ENCODE results near the gene KCTD5. TPM values are rescaled to one million over a fixed set of nuclear protein-coding genes. Genes with fewer than 3 reads are reported as not detected.
"Not testable (repeated sequence)": the region's sequence is repeated elsewhere in the genome, so short reads cannot be mapped to it uniquely, and the experiment has no call there.

The KCTD5 gene, protein sequence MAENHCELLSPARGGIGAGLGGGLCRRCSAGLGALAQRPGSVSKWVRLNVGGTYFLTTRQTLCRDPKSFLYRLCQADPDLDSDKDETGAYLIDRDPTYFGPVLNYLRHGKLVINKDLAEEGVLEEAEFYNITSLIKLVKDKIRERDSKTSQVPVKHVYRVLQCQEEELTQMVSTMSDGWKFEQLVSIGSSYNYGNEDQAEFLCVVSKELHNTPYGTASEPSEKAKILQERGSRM
- total RNA-seq: 10 to 100 TPM; 27.8 to 46.9 TPM

- Mint-ChIP-seq H3K27ac (peak within 1 kb of the TSS; percentile 94 to 99), H3K9me3 (no peaks in the 10 kb centered on the region), H3K36me3 (peaks cover 5% of the 10 kb centered on the region in 2 donors)
- ATAC-seq (peak; percentile 84 to 95), DNase-seq (ENCODE audit: low spot score in 2 of 2) (peak; percentile 96 to 97)
These were observed at the start of gene KCTD5 for GRCh38 chr16:2682209-2683021. TSS of gene KCTD5 (plus strand) at chr16:2682523. CDS start at chr16:2682549, 26 bp downstream.

GRCh38 chr16:2639071-2639721, 43.1 kb upstream of the KCTD5 start:
- H3K36me3 Mint-ChIP-seq, H3K27ac Mint-ChIP-seq, H3K9me3 Mint-ChIP-seq: not testable (repeated sequence)
- peak in 1 of 2 donors; percentile 61 for DNase-seq (ENCODE audit: low spot score in 2 of 2)
- ATAC-seq: peak; percentile 91 to 94

- not testable (repeated sequence) for ATAC-seq; H3K9me3 Mint-ChIP-seq; H3K27ac Mint-ChIP-seq; DNase-seq (ENCODE audit: low spot score in 2 of 2); H3K36me3 Mint-ChIP-seq
These were observed 42.6 kb upstream of the KCTD5 start for GRCh38 chr16:2639722-2640072.

DNA sequence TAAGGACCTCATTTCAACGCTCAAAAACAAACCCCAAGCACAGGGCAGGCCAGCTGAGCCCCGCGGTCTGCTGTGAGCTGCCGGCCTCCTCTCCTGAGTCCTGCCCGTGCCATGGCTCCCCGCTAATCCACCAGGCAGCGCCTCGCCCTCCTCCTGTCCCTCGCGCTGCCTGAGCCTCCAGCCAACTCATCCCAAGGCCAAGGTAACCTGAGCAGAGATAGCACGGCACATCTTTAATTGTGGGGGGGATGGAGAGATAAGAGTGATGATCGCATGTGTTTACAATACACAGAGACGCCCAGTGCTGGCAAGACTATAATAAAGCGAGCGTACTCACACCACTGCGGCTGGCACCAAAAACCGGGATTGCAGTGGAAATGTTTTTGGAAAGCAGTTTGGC, 39.8 kb upstream of the KCTD5 start:
- DNase-seq (ENCODE audit: low spot score in 2 of 2); ATAC-seq; H3K9me3 Mint-ChIP-seq; H3K27ac Mint-ChIP-seq; H3K36me3 Mint-ChIP-seq: not testable (repeated sequence)

- not testable (repeated sequence) for H3K36me3 Mint-ChIP-seq; H3K27ac Mint-ChIP-seq; DNase-seq (ENCODE audit: low spot score in 2 of 2); H3K9me3 Mint-ChIP-seq
- peak; percentile 47 to 79 for ATAC-seq
These were observed 37.4 kb upstream of the KCTD5 start for GRCh38 chr16:2644754-2645453.

GRCh38 chr16:2651268-2651871, 31.0 kb upstream of the KCTD5 start:
- not testable (repeated sequence) for H3K27ac Mint-ChIP-seq; ATAC-seq; H3K36me3 Mint-ChIP-seq; H3K9me3 Mint-ChIP-seq; DNase-seq (ENCODE audit: low spot score in 2 of 2)

DNA sequence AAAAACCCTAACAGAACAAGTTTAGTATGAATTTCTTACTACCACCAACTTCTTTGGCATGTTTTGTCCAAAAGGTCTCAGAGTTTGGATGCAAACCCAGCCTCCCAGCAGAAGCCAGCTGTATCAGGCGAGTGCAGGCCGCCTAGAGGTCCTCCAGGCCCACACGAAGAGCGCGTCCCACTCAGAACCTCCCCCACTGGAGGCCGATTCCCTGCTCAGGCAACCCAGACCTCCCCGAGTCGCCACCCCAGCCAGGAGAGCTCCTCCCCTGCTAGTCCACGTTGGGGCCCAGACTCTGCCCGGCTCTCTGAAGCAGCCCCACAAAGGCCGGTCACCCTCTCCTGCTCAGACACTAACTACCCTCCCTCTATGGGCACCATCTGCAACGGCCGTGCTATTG, 28.4 kb upstream of the KCTD5 start:
- ATAC-seq; DNase-seq (ENCODE audit: low spot score in 2 of 2); H3K36me3 Mint-ChIP-seq; H3K9me3 Mint-ChIP-seq; H3K27ac Mint-ChIP-seq: not testable (repeated sequence)

DNA sequence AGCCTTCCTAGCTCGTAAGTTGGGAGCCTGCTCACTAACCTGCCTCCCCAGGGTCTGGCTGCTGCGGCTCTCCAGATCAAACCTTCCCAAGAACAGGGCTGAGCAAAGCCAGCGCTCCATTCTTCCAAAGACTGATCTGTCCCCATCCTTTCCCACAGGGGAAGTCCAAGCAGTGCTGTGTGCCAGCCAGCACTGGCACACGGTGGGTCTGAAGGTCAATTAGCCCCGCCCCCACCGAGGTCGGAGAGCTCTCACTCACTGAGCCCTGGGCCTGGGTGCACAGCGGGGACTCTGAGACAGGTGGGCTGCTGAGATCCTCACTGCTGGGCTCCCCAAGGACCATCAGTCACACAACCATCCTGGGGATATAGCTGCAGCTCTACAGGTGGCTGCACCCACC, 27.4 kb upstream of the KCTD5 start:
- DNase-seq (ENCODE audit: low spot score in 2 of 2); H3K9me3 Mint-ChIP-seq; H3K27ac Mint-ChIP-seq; ATAC-seq; H3K36me3 Mint-ChIP-seq: not testable (repeated sequence)

DNA sequence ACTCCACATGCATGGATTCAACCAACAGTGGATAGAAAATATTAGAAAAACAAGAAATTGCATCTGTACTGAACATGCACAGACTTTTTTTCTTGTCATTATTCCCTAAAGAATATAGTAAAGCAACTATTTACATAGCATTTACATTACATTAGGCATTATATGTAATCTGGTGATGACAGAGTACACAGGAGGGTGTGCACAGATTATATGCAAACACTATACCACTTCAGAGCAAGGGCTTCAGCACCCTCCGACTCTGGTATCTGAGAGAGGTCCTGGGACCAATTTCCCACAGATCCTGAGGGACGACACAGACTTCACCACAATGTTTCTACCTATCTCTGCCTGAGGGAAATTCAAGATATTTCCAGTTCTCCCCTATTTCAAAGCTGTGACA, 25.3 kb upstream of the KCTD5 start:
- Mint-ChIP-seq H3K9me3 (no peaks in the 10 kb centered on the region), H3K36me3 (no peaks in the 10 kb centered on the region), H3K27ac (no peak overlapping the region)
- no peak for ATAC-seq
- no peak for DNase-seq (ENCODE audit: low spot score in 2 of 2)

GRCh38 chr16:2657803-2658202, 24.5 kb upstream of the KCTD5 start:
- not testable (repeated sequence) for H3K27ac Mint-ChIP-seq; H3K9me3 Mint-ChIP-seq; DNase-seq (ENCODE audit: low spot score in 2 of 2); H3K36me3 Mint-ChIP-seq; ATAC-seq

DNA sequence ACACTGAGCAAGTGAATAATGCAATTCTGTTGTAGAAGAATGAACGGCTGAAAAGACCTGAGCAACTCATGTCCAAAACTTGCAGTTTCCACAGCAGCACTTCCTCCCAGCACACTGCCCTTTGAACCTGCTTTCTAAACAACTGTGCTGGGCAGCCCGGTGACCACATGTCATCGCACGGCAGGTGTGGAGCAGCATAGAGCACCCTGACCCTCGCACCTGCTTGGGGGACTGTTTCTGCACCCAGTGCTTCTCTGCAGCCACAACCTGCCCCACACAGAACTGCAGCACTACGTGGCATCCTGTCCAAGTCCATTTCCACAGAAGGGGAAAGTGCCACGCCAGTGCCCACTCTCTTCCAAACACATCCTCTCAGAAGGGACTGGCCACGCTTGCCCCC, 22.8 kb upstream of the KCTD5 start:
- not testable (repeated sequence) for ATAC-seq; DNase-seq (ENCODE audit: low spot score in 2 of 2); H3K9me3 Mint-ChIP-seq; H3K36me3 Mint-ChIP-seq
- peak overlapping the region in 1 of 2 donors; percentile 50 for H3K27ac Mint-ChIP-seq

DNA sequence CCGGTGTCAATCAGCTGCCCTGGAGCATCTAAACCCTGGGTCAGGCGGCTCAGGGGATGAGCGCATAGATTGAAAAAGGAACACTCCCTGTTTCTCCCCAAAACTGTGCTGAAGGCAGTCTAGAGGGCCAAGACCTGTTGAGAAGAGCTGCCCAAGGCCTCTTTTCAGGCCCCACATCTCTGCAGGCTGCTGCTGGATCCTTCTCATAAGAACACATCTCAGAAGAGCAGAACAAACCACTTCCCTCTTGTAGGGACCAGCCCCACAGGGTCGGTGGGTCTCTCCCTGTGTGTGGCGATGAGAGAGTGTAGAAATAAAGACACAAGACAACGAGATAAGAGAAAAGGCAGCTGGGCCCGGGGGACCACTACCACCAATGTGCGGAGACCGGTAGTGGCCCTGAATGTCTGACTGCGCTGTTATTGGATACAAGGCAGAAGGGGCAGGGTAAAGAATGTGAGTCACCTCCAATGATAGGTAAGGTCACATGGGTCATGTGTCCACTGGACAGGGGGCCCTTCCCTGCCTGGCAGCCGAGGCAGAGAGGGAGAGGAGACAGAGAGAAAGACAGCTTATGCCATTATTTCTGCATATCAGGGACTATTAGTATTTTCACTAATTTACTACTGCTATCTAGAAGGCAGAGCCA, 22.2 kb upstream of the KCTD5 start:
- H3K9me3 Mint-ChIP-seq; ATAC-seq; DNase-seq (ENCODE audit: low spot score in 2 of 2); H3K36me3 Mint-ChIP-seq: not testable (repeated sequence)
- H3K27ac Mint-ChIP-seq: peak overlapping the region; percentile 50 to 78

- H3K36me3 Mint-ChIP-seq, ATAC-seq, H3K27ac Mint-ChIP-seq, H3K9me3 Mint-ChIP-seq: not testable (repeated sequence)
- peak in 1 of 2 donors; percentile 36 for DNase-seq (ENCODE audit: low spot score in 2 of 2)
These were observed 21.5 kb upstream of the KCTD5 start for GRCh38 chr16:2660755-2661373.

DNA sequence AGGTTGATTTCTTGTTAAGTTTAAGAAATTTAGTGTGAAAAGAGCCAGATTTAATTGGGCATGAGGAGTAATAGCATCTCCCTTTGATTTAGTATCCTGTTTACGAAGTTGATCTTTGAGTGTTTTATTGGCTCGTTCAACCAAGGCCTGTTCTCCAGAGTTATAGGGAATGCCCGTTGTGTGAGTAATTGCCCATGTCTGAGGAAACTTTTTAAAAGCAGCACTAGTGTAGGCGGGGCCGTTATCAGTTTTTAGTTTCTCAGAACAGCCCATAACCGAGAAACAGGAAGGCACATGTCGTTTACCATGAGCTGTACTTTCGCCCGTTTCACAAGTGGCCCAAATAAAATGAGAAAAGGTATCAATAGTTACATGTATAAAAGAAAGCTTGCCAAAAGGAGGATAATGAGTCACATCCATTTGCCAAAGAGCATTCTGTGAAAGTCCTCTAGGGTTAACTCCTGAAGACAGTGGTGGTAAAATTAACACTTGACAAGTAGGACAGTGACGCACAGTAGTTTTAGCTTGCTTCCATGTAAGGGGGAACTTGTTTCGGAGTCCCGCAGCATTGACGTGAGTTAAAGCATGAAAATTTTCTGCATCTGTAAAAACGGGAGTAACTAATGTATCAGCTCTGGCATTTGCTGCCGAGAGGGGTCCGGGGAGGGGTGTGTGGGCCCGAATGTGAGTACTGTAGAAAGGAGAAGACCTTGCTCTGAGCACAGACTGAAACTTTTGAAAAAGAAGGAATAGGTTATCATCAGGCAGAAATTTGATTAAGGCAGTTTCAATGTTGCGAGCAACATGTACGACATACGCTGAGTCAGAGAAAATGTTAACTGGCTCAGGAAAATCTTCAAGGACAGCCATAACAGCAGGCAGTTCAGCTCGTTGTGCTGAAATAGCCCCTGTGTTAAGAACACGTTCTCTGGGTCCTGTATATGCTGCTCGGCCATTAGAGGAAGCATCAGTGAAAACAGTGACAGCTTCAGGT, 18.5 kb upstream of the KCTD5 start:
- DNase-seq (ENCODE audit: low spot score in 2 of 2) (peak in 1 of 2 donors; percentile 40), ATAC-seq (peak; percentile 89 to 96)
- Mint-ChIP-seq H3K9me3 (no peaks in the 10 kb centered on the region), H3K27ac (peak overlapping the region; percentile 89 to 93), H3K36me3 (peaks cover 0 to 23% of the 10 kb centered on the region in 2 donors)

DNA sequence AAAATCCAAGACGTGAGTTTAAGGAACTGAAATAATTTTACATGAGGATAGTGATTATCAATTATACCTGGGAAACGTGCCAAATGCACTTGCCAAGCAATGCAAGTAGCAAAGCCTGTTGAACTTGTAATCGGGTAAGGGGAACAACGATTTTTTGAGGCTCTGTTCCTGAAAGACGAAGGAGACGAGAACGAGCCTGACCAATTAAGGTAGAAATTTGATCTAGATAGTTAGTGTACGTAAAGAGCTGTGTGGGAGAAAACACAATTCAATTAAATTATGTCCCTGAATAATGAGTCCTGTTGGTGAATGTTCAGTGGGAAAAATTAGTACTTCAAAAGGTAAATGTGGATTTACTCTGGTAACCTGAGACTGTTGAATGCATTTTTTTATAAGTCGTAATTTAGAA, 17.7 kb upstream of the KCTD5 start:
- ATAC-seq (no peak), DNase-seq (ENCODE audit: low spot score in 2 of 2) (no peak)
- Mint-ChIP-seq H3K36me3 (peaks cover 0 to 27% of the 10 kb centered on the region in 2 donors), H3K27ac (peak overlapping the region; percentile 87 to 89), H3K9me3 (no peaks in the 10 kb centered on the region)

All from activated naive CD4-positive, alpha-beta T cell treated with anti-CD3 and anti-CD28 coated beads, Interleukin-2, amount 50 U/mL, for 72 hours (primary cell).